ENCODE results near the gene MAD1L1.

The MAD1L1 gene

GRCh38 chr7:2241580-2242540, 9.1 kb upstream of the MAD1L1 start, which contains the start of the genes MRM2 and NUDT1:
MRM2 (minus strand) TSS chr7:2242205; CDS start chr7:2242169, 36 bp downstream.
NUDT1 (plus strand) TSS chr7:2242226; CDS start chr7:2244575, 2,349 bp downstream.
- DNase-seq = peak; percentile 56

- DNase-seq = no peak
These were observed 6.5 kb upstream of the MAD1L1 start for GRCh38 chr7:2239242-2239641.

GRCh38 chr7:2237109-2237602, 4.4 kb upstream of the MAD1L1 start:
- DNase-seq = no peak

- no peak for DNase-seq
These were observed 1.2 kb upstream of the MAD1L1 start for GRCh38 chr7:2233926-2234325.

- peak; percentile 8 for DNase-seq
These were observed 566 bp downstream of the MAD1L1 start for GRCh38 chr7:2231992-2232765.

- DNase-seq = no peak
These were observed 1.9 kb downstream of the MAD1L1 start for GRCh38 chr7:2230882-2231281.

GRCh38 chr7:2230226-2230625, 2.5 kb downstream of the MAD1L1 start:
- DNase-seq = no peak

- no peak for DNase-seq
These were observed 3.3 kb downstream of the MAD1L1 start for GRCh38 chr7:2229467-2229866.

GRCh38 chr7:2228921-2229320, 3.8 kb downstream of the MAD1L1 start:
- DNase-seq = no peak

GRCh38 chr7:2227699-2228098, 5.0 kb downstream of the MAD1L1 start:
- DNase-seq = no peak

- no peak for DNase-seq
These were observed 6.9 kb downstream of the MAD1L1 start for GRCh38 chr7:2225830-2226229.

GRCh38 chr7:2225336-2225735, 7.4 kb downstream of the MAD1L1 start:
- no peak for DNase-seq

GRCh38 chr7:2224934-2225333, 7.8 kb downstream of the MAD1L1 start:
- no peak for DNase-seq

- DNase-seq = no peak
These were observed 8.2 kb downstream of the MAD1L1 start for GRCh38 chr7:2224491-2224928.

- no peak for DNase-seq
These were observed 9.4 kb downstream of the MAD1L1 start for GRCh38 chr7:2223321-2223720.

GRCh38 chr7:2222516-2222915, 10.2 kb downstream of the MAD1L1 start:
- DNase-seq = no peak

- no peak for DNase-seq
These were observed 11.8 kb downstream of the MAD1L1 start for GRCh38 chr7:2220954-2221353.

- DNase-seq = no peak
These were observed 12.2 kb downstream of the MAD1L1 start for GRCh38 chr7:2220506-2220905.

- DNase-seq = no peak
These were observed 12.7 kb downstream of the MAD1L1 start for GRCh38 chr7:2220030-2220429.

GRCh38 chr7:2219606-2220005, 13.1 kb downstream of the MAD1L1 start:
- DNase-seq = no peak

GRCh38 chr7:2219136-2219535, 13.6 kb downstream of the MAD1L1 start:
- no peak for DNase-seq

GRCh38 chr7:2218444-2218785, 14.3 kb downstream of the MAD1L1 start:
- no peak for DNase-seq

- no peak for DNase-seq
These were observed 14.9 kb downstream of the MAD1L1 start for GRCh38 chr7:2217716-2218443.
